ENCODE data around the gene OR1M1. TPM values are rescaled to one million over a fixed set of nuclear protein-coding genes. Genes with fewer than 3 reads are reported as not detected.

OR1M1 gene
- total RNA-seq, 4 donors from 2014 or later = not detected

GRCh38 chr19:9061879-9062278 lies 25.0 kb upstream of the OR1M1 start:
- TF ChIP-seq CTCF (IDR thresholded peaks at IDR 0.05; ENCODE audit: low read depth) = no peak

- TF ChIP-seq CTCF (IDR thresholded peaks at IDR 0.05; ENCODE audit: low read depth) = no peak
These were observed 21.3 kb upstream of the OR1M1 start for GRCh38 chr19:9065457-9066014.

GRCh38 chr19:9070066-9070465 lies 16.8 kb upstream of the OR1M1 start:
- TF ChIP-seq CTCF (IDR thresholded peaks at IDR 0.05; ENCODE audit: low read depth) = no peak

GRCh38 chr19:9073806-9074205 lies 13.1 kb upstream of the OR1M1 start:
- no peak for TF ChIP-seq CTCF (IDR thresholded peaks at IDR 0.05; ENCODE audit: low read depth)

GRCh38 chr19:9075064-9075949 lies 11.6 kb upstream of the OR1M1 start:
- no peak for TF ChIP-seq CTCF (IDR thresholded peaks at IDR 0.05; ENCODE audit: low read depth)

GRCh38 chr19:9076901-9077300 lies 10.0 kb upstream of the OR1M1 start:
- TF ChIP-seq CTCF (IDR thresholded peaks at IDR 0.05; ENCODE audit: low read depth) = no peak

- no peak for TF ChIP-seq CTCF (IDR thresholded peaks at IDR 0.05; ENCODE audit: low read depth)
These were observed 8.2 kb upstream of the OR1M1 start for GRCh38 chr19:9078651-9079050.
